AG08395 (cell line): ENCODE results near the gene NDUFA13.
A peak's percentile ranks its signal among the peaks of the same experiment; 100 is the strongest.

Source experiments
- DNase-seq: peaks from one replicate; pipeline ENCODE4 v3.0.0; 2012; ENCODE audit warnings: mixed read lengths, low spot score

NDUFA13 gene

GRCh38 chr19:19548915-19549759, 33.1 kb downstream of the NDUFA13 start:
- no peak for DNase-seq

DNA sequence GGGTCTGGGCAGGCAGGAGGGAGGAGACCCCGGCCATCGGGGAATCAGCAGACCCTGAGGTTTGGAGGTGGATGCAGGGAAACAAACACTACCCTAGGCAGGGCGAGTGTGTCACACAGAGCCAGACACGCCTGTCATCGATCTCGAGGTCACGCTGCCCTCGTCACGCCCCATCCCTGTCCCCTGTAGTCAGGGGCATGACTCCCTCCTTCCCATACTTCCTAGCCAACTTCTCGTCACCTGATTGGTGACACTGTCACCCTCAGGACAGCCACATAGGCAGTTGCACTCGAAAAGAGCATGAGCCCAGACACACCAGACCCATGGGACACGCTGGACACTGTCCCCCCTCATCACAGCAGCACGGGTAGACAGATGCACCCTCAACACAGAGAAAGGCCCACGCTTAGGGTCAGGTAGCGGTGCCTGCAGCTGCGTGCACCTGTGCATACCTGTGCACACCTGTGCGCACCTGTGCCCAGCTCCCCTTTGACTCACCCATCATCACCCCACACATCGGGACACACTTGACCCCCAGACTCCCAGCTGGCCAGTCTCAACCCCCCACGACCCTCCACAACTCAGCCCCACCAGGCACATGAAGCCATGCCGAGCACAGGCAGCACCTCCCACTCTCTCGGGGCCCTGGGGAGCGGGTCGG, 33.9 kb downstream of the NDUFA13 start:
- DNase-seq: no peak

- DNase-seq: peak; percentile 40
Measured at GRCh38 chr19:19550485-19550929, 34.5 kb downstream of the NDUFA13 start.

DNA sequence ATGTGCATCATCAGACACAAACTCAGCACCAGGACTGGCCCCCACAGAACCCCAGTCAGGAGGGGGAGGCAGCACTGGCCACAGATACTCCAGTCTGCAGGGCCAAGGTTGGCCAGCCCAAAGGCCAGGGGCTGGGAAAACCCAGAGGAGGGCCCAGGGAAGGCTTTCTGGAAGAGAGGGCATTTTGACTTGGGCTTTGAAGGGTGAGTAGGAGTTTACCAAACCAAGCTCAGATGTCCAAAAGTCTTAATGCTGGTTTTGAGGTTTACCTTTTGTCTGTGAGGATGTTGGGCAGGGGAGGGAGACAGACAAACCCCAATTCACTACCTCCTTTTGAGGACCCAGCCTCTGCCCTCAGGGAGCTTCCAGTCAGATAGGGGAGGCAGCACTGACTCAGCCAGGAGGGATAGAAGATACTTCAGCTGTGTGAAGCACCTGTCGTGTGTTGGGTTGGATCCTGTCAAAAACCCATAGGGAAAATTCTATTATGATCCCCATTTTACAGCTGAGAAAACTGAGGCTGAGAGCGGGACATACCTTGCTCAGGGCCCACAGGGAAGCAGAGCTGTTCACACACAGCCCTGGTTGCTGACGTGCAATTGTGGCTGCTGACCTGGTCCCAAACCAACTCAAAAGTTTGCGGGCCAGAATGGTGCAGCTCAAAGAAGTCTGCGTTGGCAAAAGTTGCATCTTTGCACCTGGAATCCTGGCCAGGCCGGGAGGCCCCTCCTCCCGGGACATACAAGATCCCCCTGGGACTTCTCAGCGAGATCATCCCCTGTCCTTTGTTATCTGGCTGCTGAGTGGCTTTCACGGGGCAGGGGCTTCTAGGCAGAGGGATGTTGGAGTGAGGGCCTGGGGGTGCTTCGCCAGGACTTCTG, 35.2 kb downstream of the NDUFA13 start:
- DNase-seq: no peak

DNA sequence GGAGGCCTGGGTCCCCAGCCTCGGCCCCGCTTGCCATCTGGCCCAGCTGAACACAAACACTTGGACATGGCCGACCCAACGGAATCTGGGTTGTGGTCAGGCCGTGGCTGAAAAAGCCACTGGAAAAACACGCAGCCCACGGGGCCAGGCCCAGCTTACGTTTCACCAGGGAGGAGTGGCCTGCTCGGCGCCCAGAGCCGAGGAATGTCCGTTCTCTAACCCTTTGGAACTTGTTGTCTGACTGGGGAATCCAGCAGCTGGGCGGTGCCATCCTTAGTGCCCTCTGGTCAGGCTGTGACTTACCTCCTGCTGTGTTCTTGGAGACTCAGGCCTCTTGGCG, 35.8 kb downstream of the NDUFA13 start:
- DNase-seq: peak; percentile 48

DNA sequence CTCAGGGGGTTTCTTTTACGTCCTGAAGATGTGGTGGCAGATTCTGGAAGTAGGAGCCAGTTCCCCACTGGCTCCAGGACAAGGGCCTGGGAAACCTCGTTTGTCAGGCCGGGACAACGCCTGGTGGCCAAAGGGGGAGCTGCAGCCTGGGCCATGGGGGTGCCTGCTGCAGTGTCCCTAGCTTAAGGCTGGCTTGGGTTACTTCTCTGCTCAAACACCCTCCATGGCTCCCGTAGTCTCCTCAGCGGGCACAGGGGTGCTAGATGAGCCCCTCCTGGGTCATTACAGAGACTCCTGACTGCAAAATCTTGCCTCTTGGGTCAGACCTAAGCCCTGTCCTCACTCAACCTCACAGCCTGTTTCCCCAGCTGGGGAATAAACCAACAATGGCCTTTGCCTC, 36.8 kb downstream of the NDUFA13 start:
- peak; percentile 73 for DNase-seq

GRCh38 chr19:19553670-19554069, 37.6 kb downstream of the NDUFA13 start:
- no peak for DNase-seq

DNA sequence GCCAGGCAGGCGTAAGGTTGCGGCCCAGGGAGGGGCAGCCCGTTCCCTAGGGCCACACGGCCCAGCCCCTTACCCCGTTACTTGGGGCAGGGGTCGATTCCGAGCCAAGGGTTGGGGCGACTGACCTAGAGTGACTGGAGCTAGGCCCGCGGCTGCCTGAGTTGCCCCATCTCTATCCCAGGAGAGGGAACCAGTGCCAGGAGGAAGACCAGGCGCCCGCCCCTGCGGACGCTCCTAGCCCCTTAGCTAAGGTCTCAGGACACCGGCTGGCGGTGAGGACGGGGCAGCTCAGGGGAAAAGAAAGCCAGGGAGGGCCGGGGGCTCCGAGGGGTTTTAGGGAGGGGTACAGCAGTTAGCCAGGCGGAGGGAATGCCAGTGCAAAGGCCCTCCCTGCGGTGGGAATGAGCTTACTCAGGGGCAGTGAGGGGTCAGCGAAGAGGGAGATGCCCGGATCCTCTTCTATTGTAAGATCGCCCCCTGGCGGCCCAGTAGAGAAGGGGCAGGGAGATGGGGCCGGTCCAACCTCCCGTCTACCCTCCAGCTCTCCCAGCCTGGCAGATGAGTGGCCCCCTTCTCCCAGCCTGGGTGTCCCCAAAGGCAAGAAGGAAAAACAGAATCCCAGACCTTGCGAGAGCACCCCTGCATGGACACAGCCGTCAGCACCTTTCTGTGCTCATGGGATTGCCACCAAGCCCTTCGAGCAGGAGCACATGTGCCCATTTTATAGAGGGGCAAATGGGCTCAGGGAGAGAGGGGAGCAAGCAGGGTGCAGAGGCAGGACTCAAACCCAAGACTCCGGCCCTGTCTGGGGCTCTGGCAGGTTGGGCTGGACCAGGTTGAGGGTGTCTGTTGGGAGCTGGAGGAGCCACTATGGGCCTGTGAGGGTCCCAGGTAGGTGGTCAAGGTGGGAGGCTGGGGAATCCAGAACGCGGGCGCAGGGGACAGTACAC, 38.3 kb downstream of the NDUFA13 start:
- DNase-seq: peak; percentile 74

- no peak for DNase-seq
Measured at GRCh38 chr19:19558055-19558454, 42.0 kb downstream of the NDUFA13 start.

DNA sequence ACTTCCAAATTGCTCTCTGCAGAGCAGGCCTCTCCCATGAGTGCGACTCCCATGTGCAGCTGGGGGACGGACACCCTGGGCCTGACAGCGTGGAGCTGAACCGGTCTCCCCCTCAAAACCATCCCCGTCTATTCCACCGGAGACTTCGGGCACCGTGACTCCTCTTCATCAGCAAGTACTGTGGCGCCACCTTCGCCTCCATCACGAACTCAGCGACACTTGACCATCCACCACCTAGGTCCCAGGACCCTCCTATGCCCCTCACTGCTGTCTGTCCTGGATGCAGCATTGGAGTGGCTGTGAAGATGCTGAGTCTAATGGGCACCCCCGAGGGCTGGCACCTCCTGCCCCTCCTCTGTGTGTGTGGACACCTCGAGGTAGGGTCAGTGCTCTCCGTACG, 42.6 kb downstream of the NDUFA13 start:
- no peak for DNase-seq

GRCh38 chr19:19559931-19560330, 43.9 kb downstream of the NDUFA13 start:
- DNase-seq: no peak

- no peak for DNase-seq
Measured at GRCh38 chr19:19561946-19562664, 46.1 kb downstream of the NDUFA13 start.

DNA sequence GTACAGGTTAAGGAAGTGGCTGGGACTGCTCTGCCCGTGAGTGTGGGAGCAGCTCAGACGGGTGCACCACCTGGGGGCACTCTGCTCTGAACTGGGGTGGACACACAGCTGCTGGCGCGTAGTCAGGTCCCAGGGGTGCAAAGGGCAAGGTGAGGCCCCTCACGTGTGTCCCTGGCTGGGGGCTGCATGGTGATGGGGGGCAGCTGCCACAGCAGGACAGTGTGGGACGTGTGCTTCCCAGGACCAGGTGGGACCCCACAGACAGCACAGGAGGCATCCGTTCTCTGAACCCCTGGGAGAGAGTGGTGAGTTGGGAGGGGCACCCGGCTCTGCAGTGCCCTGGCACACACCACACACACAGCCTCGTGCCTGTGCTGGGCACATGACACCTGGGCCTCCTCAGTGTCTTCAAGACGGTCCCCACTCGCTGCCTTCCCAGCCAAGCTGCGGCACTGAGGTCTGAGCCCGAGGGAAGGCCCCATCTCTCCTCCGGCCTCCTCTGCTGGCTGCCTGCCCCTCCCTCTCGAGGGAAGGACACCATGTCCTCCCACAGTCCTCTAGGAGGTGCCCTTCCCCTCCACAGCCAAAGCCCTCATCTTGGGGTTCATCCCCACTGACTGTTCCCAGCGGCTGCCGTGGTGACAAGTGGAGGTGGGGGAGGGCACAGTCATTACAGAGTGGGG, 46.8 kb downstream of the NDUFA13 start:
- no peak for DNase-seq

DNA sequence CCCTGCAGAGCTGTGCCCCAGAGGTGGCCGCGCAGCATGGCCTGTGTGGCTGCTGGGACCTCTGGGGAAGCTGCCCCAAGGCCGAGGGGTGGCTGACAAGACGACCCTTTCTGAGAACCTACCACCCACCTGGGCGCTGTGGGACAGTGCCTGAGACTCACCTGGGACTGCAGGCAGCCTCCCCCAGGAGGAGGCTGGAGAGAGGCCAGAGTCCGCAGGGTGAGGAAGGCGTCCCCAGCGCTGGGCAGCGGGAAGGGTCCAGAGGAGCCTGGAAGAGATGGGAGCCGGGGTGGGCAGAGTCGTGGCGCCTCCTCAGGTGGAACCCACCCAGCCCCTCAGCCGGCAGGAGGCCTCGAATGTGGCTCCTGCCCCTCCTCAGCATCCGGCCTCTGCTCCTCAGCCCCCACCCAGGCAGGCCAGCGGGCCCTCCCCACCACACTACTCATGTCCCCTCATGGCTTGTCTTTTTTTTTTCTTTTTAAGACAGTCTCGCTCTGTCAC, 47.4 kb downstream of the NDUFA13 start:
- no peak for DNase-seq

GRCh38 chr19:19566306-19566705, 50.3 kb downstream of the NDUFA13 start:
- DNase-seq: no peak

GRCh38 chr19:19567391-19567790, 51.4 kb downstream of the NDUFA13 start:
- no peak for DNase-seq

DNA sequence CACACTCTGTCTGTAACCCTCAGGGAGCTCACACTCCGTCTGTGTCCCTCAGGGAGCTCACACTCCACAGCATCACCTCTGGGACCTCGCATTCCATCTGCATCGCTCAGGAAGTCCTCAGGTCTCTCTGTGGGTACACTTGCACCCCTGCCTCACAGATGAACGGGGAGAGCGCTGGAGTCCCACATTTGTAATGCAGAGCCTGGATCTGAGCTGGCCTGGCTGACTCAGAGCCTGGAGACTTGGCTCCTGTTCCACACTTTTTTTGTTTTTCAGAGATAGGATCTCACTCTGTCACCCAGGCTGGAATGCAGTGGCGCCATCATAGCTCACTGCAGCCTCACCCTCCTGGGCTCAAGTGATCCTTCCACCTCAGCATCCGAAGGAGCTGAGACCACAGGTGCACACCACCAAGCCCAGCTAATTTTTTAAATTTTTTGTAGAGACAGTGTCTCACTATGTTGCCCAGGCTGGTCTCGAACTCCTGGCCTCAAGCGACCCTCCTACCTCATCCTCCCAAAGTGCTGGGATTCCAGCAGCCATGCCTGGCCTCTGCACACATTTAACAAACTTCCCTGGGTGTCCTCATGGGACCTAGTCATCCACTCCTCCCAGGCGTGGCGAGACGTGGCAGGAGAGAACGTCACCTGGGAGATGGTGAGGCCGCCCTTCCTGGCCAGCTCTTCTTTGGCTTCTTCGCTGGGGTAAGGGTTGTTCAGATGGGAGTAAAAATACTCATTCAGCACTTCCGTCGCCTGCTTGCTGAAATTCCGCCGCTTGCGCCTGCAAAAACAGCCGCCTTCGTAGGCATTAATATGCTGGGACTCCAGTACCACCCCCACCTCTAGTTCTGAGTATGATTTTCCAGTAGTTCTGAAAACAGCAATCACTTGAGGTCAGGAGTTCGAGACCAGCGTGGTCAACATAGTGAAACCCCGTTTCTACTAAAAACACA, 53.1 kb downstream of the NDUFA13 start:
- peak; percentile 80 for DNase-seq

- no peak for DNase-seq
Measured at GRCh38 chr19:19570571-19570970, 54.5 kb downstream of the NDUFA13 start.
